ENCODE data around the gene IER5L. TPM values are rescaled to one million over a fixed set of nuclear protein-coding genes. Genes with fewer than 3 reads are reported as not detected.

IER5L gene
- total and polyA plus RNA-seq, 9 of the 15 experiments (the other 6 are each of a cell fraction or from before 2014, with no cell fraction given), result 0.14 to 11.9 (median 0.52) TPM

GRCh38 chr9:129139233-129139992, 38.6 kb downstream of the IER5L start (continued):
- TF ChIP-seq CBFB (CRISPR knock-in tag; IDR thresholded peaks at IDR 0.05), result no peak
- TF ChIP-seq CREM (IDR thresholded peaks at IDR 0.05; ENCODE audit: low read depth), result peak; percentile 21; the same call in 1 of the 2 replicates
- peak; percentile 55; the same call in 1 of the 2 replicates for TF ChIP-seq CBX5 (IDR thresholded peaks at IDR 0.05; ENCODE audit: borderline replicate concordance, low read depth)
- no peak for TF ChIP-seq HMG20B (CRISPR knock-in tag; IDR thresholded peaks at IDR 0.05)
- no peak for TF ChIP-seq ZNF444 (CRISPR knock-in tag; IDR thresholded peaks at IDR 0.05)
- TF ChIP-seq CEBPB (tag; IDR thresholded peaks at IDR 0.05), result no peak
- no peak for TF ChIP-seq KAT7 (CRISPR knock-in tag; IDR thresholded peaks at IDR 0.05; ENCODE audit: borderline replicate concordance)
- TF ChIP-seq, protein P1, sequence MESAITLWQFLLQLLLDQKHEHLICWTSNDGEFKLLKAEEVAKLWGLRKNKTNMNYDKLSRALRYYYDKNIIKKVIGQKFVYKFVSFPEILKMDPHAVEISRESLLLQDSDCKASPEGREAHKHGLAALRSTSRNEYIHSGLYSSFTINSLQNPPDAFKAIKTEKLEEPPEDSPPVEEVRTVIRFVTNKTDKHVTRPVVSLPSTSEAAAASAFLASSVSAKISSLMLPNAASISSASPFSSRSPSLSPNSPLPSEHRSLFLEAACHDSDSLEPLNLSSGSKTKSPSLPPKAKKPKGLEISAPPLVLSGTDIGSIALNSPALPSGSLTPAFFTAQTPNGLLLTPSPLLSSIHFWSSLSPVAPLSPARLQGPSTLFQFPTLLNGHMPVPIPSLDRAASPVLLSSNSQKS (CRISPR knock-in tag; IDR thresholded peaks at IDR 0.05), result no peak
- TF ChIP-seq ZNF395 (CRISPR knock-in tag; IDR thresholded peaks at IDR 0.05), result no peak
- TF ChIP-seq XRCC3 (IDR thresholded peaks at IDR 0.05), result no peak
- no peak for TF ChIP-seq NFXL1 (CRISPR knock-in tag; IDR thresholded peaks at IDR 0.05)
- peak; percentile 28; the same call in 1 of the 2 replicates for TF ChIP-seq ERF (CRISPR knock-in tag; IDR thresholded peaks at IDR 0.05)
- TF ChIP-seq E2F8 (IDR thresholded peaks at IDR 0.05; ENCODE audit: low read depth, partially characterized antibody), result no peak
- TF ChIP-seq SPI1 (IDR thresholded peaks at IDR 0.05; ENCODE audit: borderline replicate concordance, low read depth, low read length), result peak; percentile 37; the same call in 1 of the 2 replicates
- peak; percentile 44 to 71 for TF ChIP-seq E2F6 (IDR thresholded peaks at IDR 0.05; ENCODE audit: borderline replicate concordance in 1 of 2, extremely low read depth in 1 of 2, insufficient read depth in 1 of 2, insufficient read length in 1 of 2, low read depth in 1 of 2, low read length in 1 of 2, poor library complexity in 1 of 2, severe bottlenecking in 1 of 2)
- TF ChIP-seq RBM34 (IDR thresholded peaks at IDR 0.05; ENCODE audit: borderline replicate concordance, insufficient read depth, low read length), result no peak
- no peak for TF ChIP-seq ARID3B (CRISPR knock-in tag; IDR thresholded peaks at IDR 0.05; ENCODE audit: borderline replicate concordance)
- TF ChIP-seq, protein P2, sequence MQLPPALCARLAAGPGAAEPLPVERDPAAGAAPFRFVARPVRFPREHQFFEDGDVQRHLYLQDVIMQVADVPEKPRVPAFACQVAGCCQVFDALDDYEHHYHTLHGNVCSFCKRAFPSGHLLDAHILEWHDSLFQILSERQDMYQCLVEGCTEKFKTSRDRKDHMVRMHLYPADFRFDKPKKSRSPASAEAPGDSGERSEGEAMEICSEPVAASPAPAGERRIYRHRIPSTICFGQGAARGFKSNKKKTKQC (CRISPR knock-in tag; IDR thresholded peaks at IDR 0.05), result no peak

All from K562 (cell line).